Measurements from ENCODE around the gene ARAF. TPM values are rescaled to one million over a fixed set of nuclear protein-coding genes. Genes with fewer than 3 reads are reported as not detected.
"Not testable (repeated sequence)": the region's sequence is repeated elsewhere in the genome, so short reads cannot be mapped to it uniquely, and the experiment has no call there.

The ARAF gene
- total RNA-seq, 1 donor from 2014 or later: 94.2 TPM

- intact Hi-C loops (cut with micrococcal nuclease): loop anchor here (5.0 kb wide), 2 partner anchors 38 to 63 kb away; no protein-coding TSS in a partner anchor
Measured at GRCh38 chrX:47584714-47585113, 23.7 kb downstream of the ARAF start.

- intact Hi-C loops (cut with micrococcal nuclease): no loop called here
Measured at GRCh38 chrX:47585273-47585672, 24.3 kb downstream of the ARAF start.

GRCh38 chrX:47586043-47586787 lies 25.2 kb downstream of the ARAF start:
- intact Hi-C loops (cut with micrococcal nuclease): no loop called here

GRCh38 chrX:47587091-47587891 lies 26.3 kb downstream of the ARAF start:
- intact Hi-C loops (cut with micrococcal nuclease): no loop called here

GRCh38 chrX:47587906-47588735 lies 27.1 kb downstream of the ARAF start:
- intact Hi-C loops (cut with micrococcal nuclease): no loop called here

GRCh38 chrX:47590984-47591383 lies 30.0 kb downstream of the ARAF start:
- intact Hi-C loops (cut with micrococcal nuclease): no loop called here

- intact Hi-C loops (cut with micrococcal nuclease): no loop called here
Measured at GRCh38 chrX:47593522-47593921, 32.5 kb downstream of the ARAF start.

GRCh38 chrX:47595716-47596251 lies 34.8 kb downstream of the ARAF start:
- intact Hi-C loops (cut with micrococcal nuclease): no loop called here

GRCh38 chrX:47596256-47596655 lies 35.3 kb downstream of the ARAF start:
- intact Hi-C loops (cut with micrococcal nuclease): no loop called here

- intact Hi-C loops (cut with micrococcal nuclease): no loop called here
Measured at GRCh38 chrX:47597222-47597621, 36.2 kb downstream of the ARAF start.

- intact Hi-C loops (cut with micrococcal nuclease): not testable (repeated sequence)
Measured at GRCh38 chrX:47603125-47603524, 42.1 kb downstream of the ARAF start.

GRCh38 chrX:47605024-47605423 lies 44.0 kb downstream of the ARAF start:
- intact Hi-C loops (cut with micrococcal nuclease): no loop called here

- intact Hi-C loops (cut with micrococcal nuclease): no loop called here
Measured at GRCh38 chrX:47607091-47607490, 46.1 kb downstream of the ARAF start.

GRCh38 chrX:47608130-47608810 lies 47.3 kb downstream of the ARAF start:
- intact Hi-C loops (cut with micrococcal nuclease): no loop called here

- intact Hi-C loops (cut with micrococcal nuclease): no loop called here
Measured at GRCh38 chrX:47610511-47610910, 49.5 kb downstream of the ARAF start.

- intact Hi-C loops (cut with micrococcal nuclease): no loop called here
Measured at GRCh38 chrX:47611489-47611888, 50.5 kb downstream of the ARAF start.

GRCh38 chrX:47611926-47612325 lies 50.9 kb downstream of the ARAF start:
- intact Hi-C loops (cut with micrococcal nuclease): no loop called here

- intact Hi-C loops (cut with micrococcal nuclease): no loop called here
Measured at GRCh38 chrX:47612418-47612817, 51.4 kb downstream of the ARAF start.

GRCh38 chrX:47613082-47613481 lies 52.1 kb downstream of the ARAF start:
- intact Hi-C loops (cut with micrococcal nuclease): no loop called here

GRCh38 chrX:47614618-47615017 lies 53.6 kb downstream of the ARAF start:
- intact Hi-C loops (cut with micrococcal nuclease): no loop called here

GRCh38 chrX:47618923-47619485 lies 58.0 kb downstream of the ARAF start:
- intact Hi-C loops (cut with micrococcal nuclease): no loop called here
